Gastrocnemius medialis (tissue), 4 donors: ENCODE results near the gene PHF10.

Source experiments
- POLR2A ChIP-seq, 2 donors: fragments of 450-650 bp; IDR thresholded peaks; one replicate each; pipeline ENCODE4 v1.6.1; 2017; ENCODE audit warnings: antibody characterized with exemption in 2 of 2, mild to moderate bottlenecking in 2 of 2, moderate library complexity in 2 of 2
- TF ChIP-seq, protein P1 (sequence below), 5 experiments: fragments of 450-650 bp in 3 of 5; fragments of 200-600 bp in 2 of 5; sonication (generic) in 2 of 5; IDR thresholded peaks in 4 of 5; conservative IDR thresholded peaks in 1 of 5; 1 replicate in 4 of 5; 2 replicates in 1 of 5; pipeline ENCODE4 v1.5.1; 2016 to 2019; ENCODE audit warnings: antibody characterized with exemption in 5 of 5, mild to moderate bottlenecking in 3 of 5, moderate library complexity in 3 of 5

DNA sequence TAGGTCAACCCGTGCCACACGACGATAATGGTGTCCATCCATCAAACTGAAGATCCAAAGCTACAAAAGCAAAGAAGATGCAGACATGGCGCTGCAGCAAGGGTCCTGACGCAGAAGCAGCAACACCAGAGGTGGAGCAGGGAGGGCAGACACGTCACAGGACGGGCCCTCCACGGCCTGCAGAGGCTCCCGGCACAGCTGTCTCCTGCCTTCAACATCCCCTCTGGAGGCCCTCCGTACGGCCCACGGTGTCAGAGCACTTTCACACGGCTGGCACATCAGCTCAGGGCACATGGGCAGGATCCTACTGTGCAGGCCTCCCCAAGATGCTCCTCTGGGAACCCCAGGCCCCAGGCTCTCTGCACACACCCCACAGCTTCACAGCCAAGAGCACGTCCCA is 60.1 kb downstream of the PHF10 start:
- TF ChIP-seq, protein P1, sequence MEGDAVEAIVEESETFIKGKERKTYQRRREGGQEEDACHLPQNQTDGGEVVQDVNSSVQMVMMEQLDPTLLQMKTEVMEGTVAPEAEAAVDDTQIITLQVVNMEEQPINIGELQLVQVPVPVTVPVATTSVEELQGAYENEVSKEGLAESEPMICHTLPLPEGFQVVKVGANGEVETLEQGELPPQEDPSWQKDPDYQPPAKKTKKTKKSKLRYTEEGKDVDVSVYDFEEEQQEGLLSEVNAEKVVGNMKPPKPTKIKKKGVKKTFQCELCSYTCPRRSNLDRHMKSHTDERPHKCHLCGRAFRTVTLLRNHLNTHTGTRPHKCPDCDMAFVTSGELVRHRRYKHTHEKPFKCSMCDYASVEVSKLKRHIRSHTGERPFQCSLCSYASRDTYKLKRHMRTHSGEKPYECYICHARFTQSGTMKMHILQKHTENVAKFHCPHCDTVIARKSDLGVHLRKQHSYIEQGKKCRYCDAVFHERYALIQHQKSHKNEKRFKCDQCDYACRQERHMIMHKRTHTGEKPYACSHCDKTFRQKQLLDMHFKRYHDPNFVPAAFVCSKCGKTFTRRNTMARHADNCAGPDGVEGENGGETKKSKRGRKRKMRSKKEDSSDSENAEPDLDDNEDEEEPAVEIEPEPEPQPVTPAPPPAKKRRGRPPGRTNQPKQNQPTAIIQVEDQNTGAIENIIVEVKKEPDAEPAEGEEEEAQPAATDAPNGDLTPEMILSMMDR (IDR thresholded peaks at IDR 0.05 in 4 of 5, conservative IDR thresholded peaks at IDR 0.05 in 1 of 5): no peak
- no peak for TF ChIP-seq POLR2A (IDR thresholded peaks at IDR 0.05)
